Thoracic aorta (tissue), 2 donors: ENCODE data around the gene OSBPL3. TPM values are rescaled to one million over a fixed set of nuclear protein-coding genes. Genes with fewer than 3 reads are reported as not detected.

Experiments
- ATAC-seq: fragments of 150-250 bp; one replicate; pipeline ENCODE4 v1.8.0; 2017; ENCODE audit warnings: low read depth; ENCODE audit not compliant: insufficient number of reproducible peaks, low FRiP score
- DNase-seq: peaks from one replicate; pipeline ENCODE4 v3.0.0-alpha.2; 2020; ENCODE audit warnings: low spot score
- H3K27ac ChIP-seq, 2 donors: fragments of 200-600 bp; sonication (generic); 1 replicate in 1 of 2; 2 replicates in 1 of 2; pipeline ENCODE4 v1.5.1; 2016; ENCODE audit warnings: mild to moderate bottlenecking in 2 of 2, moderate library complexity in 2 of 2
- H3K27me3 ChIP-seq: fragments of 200-600 bp; sonication (generic); replicated peaks from 2 replicates; pipeline ENCODE4 v1.6.0; 2016; ENCODE audit warnings: mild to moderate bottlenecking; ENCODE audit not compliant: insufficient read depth
- H3K36me3 ChIP-seq: fragments of 200-600 bp; sonication (generic); one replicate; pipeline ENCODE4 v1.5.1; 2016
- H3K4me1 ChIP-seq, 2 donors: fragments of 200-600 bp; sonication (generic); 1 replicate in 1 of 2; 2 replicates in 1 of 2; pipeline versions ENCODE4 v1.5.1 to v1.6.0; 2016; ENCODE audit warnings: low read depth in 2 of 2, mild to moderate bottlenecking in 1 of 2; ENCODE audit not compliant: control insufficient read depth in 1 of 2
- H3K4me3 ChIP-seq: fragments of 200-600 bp; sonication (generic); 2 replicates; pipeline ENCODE4 v1.5.1; 2016; ENCODE audit warnings: mild to moderate bottlenecking
- H3K9me3 ChIP-seq: fragments of 200-600 bp; sonication (generic); 2 replicates; pipeline ENCODE4 v1.5.1; 2016
- CTCF ChIP-seq: fragments of 200-600 bp; sonication (generic); IDR thresholded peaks from one replicate; pipeline ENCODE4 v1.5.1; 2019; ENCODE audit warnings: antibody characterized with exemption
- total RNA-seq, 2 donors: library from RNA; depleted of rRNA; stranded (reverse); fragments of >200 nt; gene quantifications; one replicate each; pipeline versions ENCODE4 v1.1.0 to v1.2.3, GENCODE V29; 2016

Gene OSBPL3
- total RNA-seq, 2 donors from 2014 or later = 5.5 to 7.9 TPM

GRCh38 chr7:24930856-24931255, 49.1 kb downstream of the OSBPL3 start:
- TF ChIP-seq CTCF = no peak
- Histone ChIP-seq H3K27me3 (no peaks in the 10 kb centered on the region), H3K36me3 (no peaks in the 10 kb centered on the region), H3K9me3 (no peaks in the 10 kb centered on the region), H3K4me3 (no peak overlapping the region), H3K27ac (no peak overlapping the region), H3K4me1 (peaks cover 12 to 17% of the 10 kb centered on the region in 2 donors)
- no peak for DNase-seq
- no peak for ATAC-seq

GRCh38 chr7:24926623-24927524, 53.1 kb downstream of the OSBPL3 start:
- DNase-seq = no peak
- ATAC-seq = no peak
- no peak for TF ChIP-seq CTCF
- H3K4me1 ChIP-seq = peaks cover 12 to 17% of the 10 kb centered on the region in 2 donors
- H3K9me3 ChIP-seq = no peaks in the 10 kb centered on the region
- no peaks in the 10 kb centered on the region for H3K27me3 ChIP-seq
- H3K36me3 ChIP-seq = no peaks in the 10 kb centered on the region
- peak overlapping the region in 1 of 2 donors; percentile 44 for H3K27ac ChIP-seq
- H3K4me3 ChIP-seq = no peak overlapping the region

GRCh38 chr7:24924375-24924774, 55.6 kb downstream of the OSBPL3 start:
- Histone ChIP-seq H3K4me1 (peaks cover 12 to 17% of the 10 kb centered on the region in 2 donors), H3K9me3 (no peaks in the 10 kb centered on the region), H3K4me3 (no peak overlapping the region), H3K27ac (no peak overlapping the region), H3K36me3 (no peaks in the 10 kb centered on the region), H3K27me3 (no peaks in the 10 kb centered on the region)
- ATAC-seq (no peak), DNase-seq (no peak)
- no peak for TF ChIP-seq CTCF

GRCh38 chr7:24923172-24923865, 56.7 kb downstream of the OSBPL3 start:
- H3K27ac ChIP-seq = no peak overlapping the region
- TF ChIP-seq CTCF = no peak
- H3K4me1 ChIP-seq = peaks cover 12 to 17% of the 10 kb centered on the region in 2 donors
- DNase-seq (no peak), ATAC-seq (no peak)
- no peaks in the 10 kb centered on the region for H3K9me3 ChIP-seq
- no peaks in the 10 kb centered on the region for H3K27me3 ChIP-seq
- H3K36me3 ChIP-seq = no peaks in the 10 kb centered on the region
- H3K4me3 ChIP-seq = no peak overlapping the region

GRCh38 chr7:24922099-24922773, 57.7 kb downstream of the OSBPL3 start:
- ATAC-seq (no peak), DNase-seq (no peak)
- Histone ChIP-seq H3K4me3 (no peak overlapping the region), H3K36me3 (no peaks in the 10 kb centered on the region), H3K9me3 (no peaks in the 10 kb centered on the region), H3K27ac (no peak overlapping the region), H3K27me3 (no peaks in the 10 kb centered on the region), H3K4me1 (peaks cover 7 to 10% of the 10 kb centered on the region in 2 donors)
- TF ChIP-seq CTCF = no peak
